HEK293T (cell line): Measurements from ENCODE around the gene MCFD2.

Source experiments
- CTCF ChIA-PET: fragments of 350-600 bp; formaldehyde crosslinking; extraction: SDS; loops from one replicate; lab custom pipeline; 2021; ENCODE audit warnings: antibody characterized with exemption, inconsistent platforms; lab: Yijun Ruan, JAX
- POLR2A ChIA-PET: fragments of 350-600 bp; formaldehyde crosslinking; extraction: SDS; loops from one replicate; lab custom pipeline; 2020; ENCODE audit warnings: antibody characterized with exemption, inconsistent platforms; lab: Yijun Ruan, JAX
- DNase-seq: peaks from one replicate; pipeline ENCODE4 v3.0.0; 2012; ENCODE audit warnings: mixed read lengths; ENCODE audit errors: extremely low spot score
- ARNT ChIP-seq: fragments of 450-650 bp; IDR thresholded peaks from 2 replicates; pipeline ENCODE4 v1.6.1; 2017; ENCODE audit warnings: mild to moderate bottlenecking
- BHLHE40 ChIP-seq: fragments of 450-650 bp; IDR thresholded peaks from 2 replicates; pipeline ENCODE4 v1.6.1; 2016; ENCODE audit warnings: mild to moderate bottlenecking, moderate library complexity, borderline replicate concordance
- CTBP1 ChIP-seq: fragments of 450-650 bp; IDR thresholded peaks from 2 replicates; pipeline ENCODE4 v1.6.1; 2016; ENCODE audit warnings: borderline replicate concordance
- ELF4 ChIP-seq: fragments of 450-650 bp; IDR thresholded peaks from 2 replicates; pipeline ENCODE4 v1.6.1; 2017; ENCODE audit warnings: antibody characterized with exemption
- FOXA1 ChIP-seq: fragments of 450-650 bp; IDR thresholded peaks from 2 replicates; pipeline ENCODE4 v1.6.1; 2016; ENCODE audit warnings: mild to moderate bottlenecking
- FOXK2 ChIP-seq: fragments of 450-650 bp; IDR thresholded peaks from 2 replicates; pipeline ENCODE4 v1.6.1; 2016; ENCODE audit warnings: mild to moderate bottlenecking
- FOXM1 ChIP-seq: fragments of 450-650 bp; IDR thresholded peaks from 2 replicates; pipeline ENCODE4 v1.6.1; 2017; ENCODE audit warnings: mild to moderate bottlenecking, borderline replicate concordance
- HDGF ChIP-seq: fragments of 450-650 bp; IDR thresholded peaks from 2 replicates; pipeline ENCODE4 v1.6.1; 2017; ENCODE audit warnings: antibody characterized with exemption, borderline replicate concordance
- L3MBTL2 ChIP-seq: fragments of 450-650 bp; conservative IDR thresholded peaks from 2 replicates; pipeline ENCODE4 v1.6.1; 2016; ENCODE audit warnings: mild to moderate bottlenecking
- LEF1 ChIP-seq: fragments of 450-650 bp; IDR thresholded peaks from 2 replicates; pipeline ENCODE4 v1.6.1; 2017; ENCODE audit warnings: mild to moderate bottlenecking, borderline replicate concordance
- NFRKB ChIP-seq: fragments of 450-650 bp; IDR thresholded peaks from 2 replicates; pipeline ENCODE4 v1.6.1; 2016; ENCODE audit warnings: mild to moderate bottlenecking, moderate library complexity
- SP1 ChIP-seq: fragments of 450-650 bp; IDR thresholded peaks from 2 replicates; pipeline ENCODE4 v1.6.1; 2017
- SUZ12 ChIP-seq: fragments of 450-650 bp; IDR thresholded peaks from 2 replicates; pipeline ENCODE4 v1.6.1; 2016; ENCODE audit warnings: mild to moderate bottlenecking
- TARDBP ChIP-seq: fragments of 450-650 bp; IDR thresholded peaks from 2 replicates; pipeline ENCODE4 v1.6.1; 2016
- ZNF384 ChIP-seq: fragments of 450-650 bp; IDR thresholded peaks from 2 replicates; pipeline ENCODE4 v1.6.1; 2016
- TF ChIP-seq, protein P1 (sequence below): fragments of 450-650 bp; IDR thresholded peaks from 2 replicates; pipeline ENCODE4 v1.6.1; 2016

The MCFD2 gene

DNA sequence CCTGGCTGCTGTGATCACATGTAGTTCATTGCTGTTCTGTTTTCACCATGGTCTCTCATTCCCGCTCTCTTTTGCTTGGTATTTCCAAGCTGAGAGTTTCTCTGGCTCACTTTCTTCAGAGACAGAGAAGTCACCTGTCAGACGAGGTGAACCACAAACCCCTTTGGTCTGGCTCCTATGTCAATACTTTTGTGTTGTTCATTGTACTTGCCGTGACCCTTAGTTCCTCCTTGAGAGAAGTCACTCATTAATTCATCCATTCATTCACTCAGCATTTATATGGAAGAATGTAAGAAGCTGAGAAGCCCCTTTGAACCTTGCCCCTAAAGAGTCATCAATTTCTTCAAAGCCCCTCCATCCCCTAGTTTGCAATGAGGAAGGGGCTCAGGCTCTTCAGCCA is 15.2 kb downstream of the MCFD2 start:
- TF ChIP-seq HDGF, result no peak
- TF ChIP-seq, protein P1, sequence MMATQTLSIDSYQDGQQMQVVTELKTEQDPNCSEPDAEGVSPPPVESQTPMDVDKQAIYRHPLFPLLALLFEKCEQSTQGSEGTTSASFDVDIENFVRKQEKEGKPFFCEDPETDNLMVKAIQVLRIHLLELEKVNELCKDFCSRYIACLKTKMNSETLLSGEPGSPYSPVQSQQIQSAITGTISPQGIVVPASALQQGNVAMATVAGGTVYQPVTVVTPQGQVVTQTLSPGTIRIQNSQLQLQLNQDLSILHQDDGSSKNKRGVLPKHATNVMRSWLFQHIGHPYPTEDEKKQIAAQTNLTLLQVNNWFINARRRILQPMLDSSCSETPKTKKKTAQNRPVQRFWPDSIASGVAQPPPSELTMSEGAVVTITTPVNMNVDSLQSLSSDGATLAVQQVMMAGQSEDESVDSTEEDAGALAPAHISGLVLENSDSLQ, result no peak
- CTCF ChIA-PET, result no interaction called here
- no peak for DNase-seq
- POLR2A ChIA-PET, result no interaction called here

DNA sequence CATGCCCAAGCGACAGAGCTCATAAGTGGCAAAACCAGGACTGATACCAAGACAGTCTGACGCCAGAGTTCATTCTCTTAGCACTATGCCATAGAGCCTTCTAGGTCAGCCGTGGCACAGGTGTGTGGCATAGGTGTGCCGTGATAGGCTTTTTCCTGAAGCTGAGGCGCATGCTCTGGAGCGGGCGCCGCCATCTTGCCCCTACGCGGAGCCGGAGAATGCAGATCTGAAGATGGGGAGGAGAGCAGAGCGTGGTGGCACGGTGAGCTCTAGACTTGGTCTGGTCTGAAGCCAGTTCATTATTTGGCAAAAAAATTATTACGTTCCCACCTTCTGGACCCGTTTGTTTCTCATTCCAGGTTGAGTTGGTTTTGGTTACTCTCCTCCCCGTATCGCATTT is 16.6 kb downstream of the MCFD2 start:
- DNase-seq, result no peak
- TF ChIP-seq ARNT, result no peak
- TF ChIP-seq LEF1, result no peak
- no peak for TF ChIP-seq FOXA1
- no peak for TF ChIP-seq HDGF
- TF ChIP-seq ELF4, result no peak
- no peak for TF ChIP-seq BHLHE40
- TF ChIP-seq SP1, result no peak
- TF ChIP-seq FOXM1, result no peak
- no peak for TF ChIP-seq SUZ12
- TF ChIP-seq CTBP1, result no peak
- TF ChIP-seq FOXK2, result no peak
- TF ChIP-seq L3MBTL2, result no peak
- TF ChIP-seq TARDBP, result no peak
- TF ChIP-seq, protein P1, result no peak
- TF ChIP-seq NFRKB, result no peak
- TF ChIP-seq ZNF384, result no peak
- CTCF ChIA-PET, result no interaction called here
- POLR2A ChIA-PET, result no interaction called here

DNA sequence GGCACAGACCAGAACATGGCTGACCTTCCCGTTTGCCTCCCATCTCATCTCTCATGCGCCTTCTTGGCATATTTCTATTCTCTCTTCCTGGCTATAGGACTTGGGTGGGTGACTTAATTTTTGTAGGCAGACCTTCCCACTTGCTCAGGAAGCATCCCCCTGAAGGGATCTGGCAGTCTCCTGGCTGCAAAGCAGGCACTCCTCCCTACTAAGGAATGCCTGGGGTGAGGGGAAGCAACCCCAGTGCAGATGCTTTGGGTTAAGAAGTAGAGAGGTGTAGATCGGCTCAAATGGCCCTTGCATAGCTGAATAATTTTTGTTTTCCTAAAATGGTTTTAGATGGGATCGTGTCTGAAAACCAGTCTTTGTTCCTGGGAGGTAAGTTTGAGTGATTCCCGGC is 17.6 kb downstream of the MCFD2 start:
- ChIA-PET CTCF (no interaction called here), POLR2A (no interaction called here)
- no peak for DNase-seq
- TF ChIP-seq FOXM1 (no peak), FOXK2 (no peak), HDGF (no peak), SP1 (no peak), ELF4 (no peak), SUZ12 (no peak), LEF1 (no peak), ARNT (no peak), L3MBTL2 (no peak), FOXA1 (no peak), NFRKB (no peak), BHLHE40 (no peak), CTBP1 (no peak)
- TF ChIP-seq, protein P1, result no peak

DNA sequence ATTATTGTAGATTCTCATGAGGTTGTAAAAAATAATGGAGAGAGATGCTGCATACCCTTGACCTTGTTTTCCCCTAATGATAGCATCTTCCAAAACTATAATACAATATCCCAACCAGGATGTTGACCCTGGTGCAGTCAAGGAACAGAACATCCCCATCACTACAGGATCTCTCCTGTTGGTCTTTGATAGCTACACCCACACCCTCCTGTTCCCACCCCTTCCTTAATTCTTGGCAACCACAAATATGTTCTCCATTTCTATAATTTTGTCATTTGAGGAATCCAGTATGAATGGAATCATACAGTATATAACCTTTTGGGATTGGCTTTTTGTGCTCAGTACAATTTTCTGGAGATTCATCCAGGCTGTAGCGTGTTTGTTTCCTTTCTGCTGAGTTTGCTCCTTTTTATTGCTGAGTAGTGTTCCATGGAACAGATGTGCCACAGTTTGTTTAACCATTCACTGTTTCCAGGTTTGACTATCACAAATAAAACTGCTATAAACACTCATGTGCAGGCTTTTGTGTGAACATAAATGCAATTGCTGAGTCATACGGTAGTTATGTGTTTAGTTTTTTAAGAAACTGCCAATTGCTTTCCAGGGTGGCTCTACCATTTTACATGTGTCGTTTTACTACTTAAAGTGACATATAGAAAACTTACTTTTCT is 22.2 kb downstream of the MCFD2 start:
- no peak for TF ChIP-seq NFRKB
- TF ChIP-seq FOXA1, result no peak
- TF ChIP-seq ELF4, result no peak
- no peak for TF ChIP-seq CTBP1
- TF ChIP-seq ARNT, result no peak
- TF ChIP-seq ZNF384, result no peak
- no peak for TF ChIP-seq SP1
- ChIA-PET POLR2A (no interaction called here), CTCF (no interaction called here)
- DNase-seq, result no peak

DNA sequence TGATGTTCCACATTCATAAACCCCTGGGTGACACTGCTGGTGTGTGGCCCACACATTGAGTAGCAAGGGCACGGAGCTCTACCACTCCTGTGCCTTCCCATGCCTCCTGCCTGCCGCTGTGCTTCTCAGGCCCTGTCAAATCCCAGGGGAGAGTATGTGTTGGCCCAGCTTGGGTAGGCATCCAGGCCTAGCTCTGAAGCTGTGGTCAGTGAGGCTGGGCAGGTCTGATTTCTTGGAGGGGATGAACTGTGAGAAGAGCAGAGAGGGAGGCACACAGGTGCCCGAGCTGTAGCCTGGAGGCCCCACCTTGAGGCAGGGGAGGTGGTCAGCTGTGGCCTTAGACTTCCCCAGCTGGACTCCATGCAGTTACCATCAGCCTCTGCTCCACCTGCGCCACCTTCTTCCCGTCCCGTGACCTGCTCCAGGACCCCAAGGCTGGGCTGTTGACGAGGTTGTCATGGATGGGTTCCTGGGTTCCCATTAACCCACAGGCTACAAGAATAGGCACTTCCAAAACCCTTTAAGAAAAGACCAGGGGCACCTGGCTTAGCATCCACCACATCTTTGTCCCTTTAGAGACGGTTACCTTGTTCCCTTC is 23.6 kb downstream of the MCFD2 start:
- no peak for DNase-seq
- POLR2A ChIA-PET, result no interaction called here
- TF ChIP-seq NFRKB (no peak), FOXA1 (no peak), L3MBTL2 (no peak), FOXM1 (no peak), CTBP1 (no peak), FOXK2 (no peak), HDGF (no peak), ZNF384 (no peak), ARNT (no peak)
- TF ChIP-seq, protein P1, result no peak
- CTCF ChIA-PET, result no interaction called here

DNA sequence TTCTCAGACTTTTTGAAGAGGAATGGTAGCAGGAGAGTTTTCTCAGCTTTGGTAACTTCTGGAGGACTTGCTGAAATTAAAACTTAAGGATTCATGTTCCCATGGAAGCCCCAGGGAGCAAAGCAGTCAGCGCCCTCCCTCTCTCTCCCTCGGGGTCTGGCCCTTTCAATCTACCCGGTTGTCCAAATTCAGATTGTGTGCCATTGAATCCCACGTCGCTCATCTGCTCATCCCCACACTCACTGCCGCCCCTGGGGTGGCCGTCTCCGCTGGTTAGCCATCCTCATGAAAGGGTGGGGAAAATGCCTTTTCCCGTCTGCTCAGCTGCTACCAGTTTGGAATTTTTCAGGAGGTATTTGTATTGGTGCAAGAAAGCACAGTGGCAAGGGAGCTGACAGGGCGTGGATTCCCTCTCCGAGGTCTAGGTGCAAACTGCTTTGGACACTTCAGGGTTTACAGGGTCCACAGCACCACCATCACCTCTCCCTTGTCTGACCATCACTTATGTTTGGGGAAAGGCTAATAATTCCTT is 27.1 kb downstream of the MCFD2 start:
- ChIA-PET CTCF (no interaction called here), POLR2A (no interaction called here)
- TF ChIP-seq ELF4, result no peak
- TF ChIP-seq HDGF, result no peak
- TF ChIP-seq, protein P1, result no peak
- TF ChIP-seq SP1, result no peak
- TF ChIP-seq ARNT, result no peak
- no peak for TF ChIP-seq FOXK2
- TF ChIP-seq ZNF384, result no peak
- TF ChIP-seq SUZ12, result no peak
- no peak for TF ChIP-seq FOXA1
- TF ChIP-seq LEF1, result no peak
- no peak for TF ChIP-seq FOXM1
- no peak for TF ChIP-seq TARDBP
- TF ChIP-seq BHLHE40, result no peak
- no peak for TF ChIP-seq NFRKB
- no peak for TF ChIP-seq CTBP1
- TF ChIP-seq L3MBTL2, result no peak
- DNase-seq, result no peak
